Measurements from ENCODE around the gene OMP.
A peak's percentile ranks its signal among the peaks of the same experiment; 100 is the strongest.
"Not testable (repeated sequence)": the region's sequence is repeated elsewhere in the genome, so short reads cannot be mapped to it uniquely, and the experiment has no call there.

OMP gene

DNA sequence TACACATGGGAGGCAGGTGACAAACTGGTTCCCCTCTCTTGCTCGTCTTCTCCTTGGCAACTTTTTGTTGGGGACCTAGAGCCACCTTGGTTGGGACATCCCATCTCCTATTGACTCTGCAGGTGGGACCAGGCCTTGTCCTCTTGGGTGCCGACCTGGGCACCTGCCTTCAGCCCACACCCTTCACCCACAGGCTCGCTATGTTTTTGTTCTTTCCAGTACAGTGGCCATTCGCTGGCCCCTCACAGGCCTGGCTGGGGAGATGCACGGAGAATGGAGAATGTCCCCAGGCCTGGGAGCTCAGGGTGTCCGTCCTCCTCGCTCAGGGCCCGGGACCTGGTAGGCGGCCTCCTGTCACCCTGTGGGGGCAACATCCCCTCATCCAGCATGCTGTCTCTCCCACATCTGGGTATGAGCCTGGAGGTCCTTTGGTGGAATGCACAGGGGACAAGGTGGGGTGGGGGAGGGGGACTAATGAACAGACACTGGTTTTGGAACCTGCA, 14.9 kb upstream of the OMP start:
- DNase-seq, result no peak

DNA sequence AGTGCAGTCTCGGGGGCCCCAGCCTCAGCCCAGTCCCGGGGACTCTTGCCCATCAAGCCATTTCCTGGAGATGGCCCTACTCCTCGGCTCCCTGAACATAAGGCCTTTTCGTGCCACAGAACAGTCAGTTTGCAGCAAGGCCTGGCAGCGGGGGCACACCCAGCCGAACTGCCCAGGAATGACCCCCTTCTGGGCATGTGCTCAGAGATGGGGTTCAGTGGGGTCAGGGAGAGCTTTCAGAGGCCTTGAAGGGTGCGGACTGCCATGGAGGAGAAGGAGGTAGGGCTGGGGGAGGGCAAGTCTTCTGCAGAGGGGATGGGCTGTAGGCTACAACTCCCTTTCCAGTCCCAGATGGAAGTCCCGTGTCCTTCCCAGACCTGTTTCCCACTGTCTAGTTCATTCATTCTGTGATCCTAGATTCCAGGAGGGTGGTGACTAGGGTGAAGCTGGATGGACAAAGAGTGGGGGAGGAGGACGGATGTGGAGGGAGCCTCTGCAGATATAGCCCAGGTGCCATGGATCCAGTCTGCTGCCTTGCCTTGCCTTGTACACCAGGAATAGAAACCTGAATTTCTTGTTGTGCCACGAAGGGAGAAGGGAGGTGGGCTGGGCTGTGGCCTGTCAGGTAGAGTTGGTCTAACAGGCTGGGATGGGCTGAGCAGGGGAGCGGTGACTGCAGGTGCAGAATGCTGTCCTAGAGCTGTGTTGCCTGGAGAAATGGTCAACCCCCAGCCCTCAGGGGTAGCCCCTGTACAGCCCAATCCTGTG, 14.2 kb upstream of the OMP start:
- DNase-seq, result no peak

DNA sequence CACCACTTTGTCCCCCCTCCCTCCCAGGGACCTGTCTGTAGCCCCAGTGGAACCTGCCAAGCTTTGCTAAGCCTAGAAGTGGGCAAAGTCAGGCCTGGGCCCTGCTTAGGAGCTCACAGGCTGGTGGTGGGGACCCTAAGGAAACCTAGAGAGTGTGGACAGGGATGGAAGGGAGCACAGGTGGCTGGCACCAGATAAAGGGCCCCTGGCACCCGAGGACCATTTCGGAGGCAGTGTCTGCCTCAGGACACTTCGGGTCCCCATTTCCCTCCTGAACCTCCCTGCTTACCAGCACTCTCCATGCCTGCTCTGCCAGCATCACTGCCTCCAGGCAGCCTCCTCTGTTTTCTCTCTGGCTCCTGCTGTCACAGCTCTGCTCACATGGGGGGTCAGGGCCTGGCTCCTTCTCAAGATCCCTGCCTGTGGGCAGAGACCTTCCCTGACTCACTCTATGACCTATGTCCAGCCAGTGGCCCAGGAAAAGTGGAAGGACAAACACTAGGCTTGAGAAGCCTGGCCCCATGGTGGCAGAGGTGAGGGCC, 13.6 kb upstream of the OMP start:
- no peak for DNase-seq

DNA sequence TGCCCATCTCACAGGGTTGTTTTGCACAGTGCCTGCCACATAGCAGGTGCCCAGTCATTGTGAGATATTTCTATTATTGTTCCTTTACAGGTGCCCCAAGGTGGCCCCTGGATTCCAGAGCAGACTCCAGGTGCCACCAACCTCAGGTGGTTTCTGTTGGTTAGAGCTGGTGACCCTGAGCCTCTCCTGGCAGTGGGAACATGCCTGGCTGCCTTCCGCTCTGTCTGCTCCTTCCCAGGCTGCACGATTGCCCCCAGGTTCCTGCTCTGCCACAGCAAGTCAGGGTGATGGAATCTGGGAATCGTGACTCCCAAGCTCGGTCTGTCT, 12.6 kb upstream of the OMP start:
- no peak for DNase-seq

DNA sequence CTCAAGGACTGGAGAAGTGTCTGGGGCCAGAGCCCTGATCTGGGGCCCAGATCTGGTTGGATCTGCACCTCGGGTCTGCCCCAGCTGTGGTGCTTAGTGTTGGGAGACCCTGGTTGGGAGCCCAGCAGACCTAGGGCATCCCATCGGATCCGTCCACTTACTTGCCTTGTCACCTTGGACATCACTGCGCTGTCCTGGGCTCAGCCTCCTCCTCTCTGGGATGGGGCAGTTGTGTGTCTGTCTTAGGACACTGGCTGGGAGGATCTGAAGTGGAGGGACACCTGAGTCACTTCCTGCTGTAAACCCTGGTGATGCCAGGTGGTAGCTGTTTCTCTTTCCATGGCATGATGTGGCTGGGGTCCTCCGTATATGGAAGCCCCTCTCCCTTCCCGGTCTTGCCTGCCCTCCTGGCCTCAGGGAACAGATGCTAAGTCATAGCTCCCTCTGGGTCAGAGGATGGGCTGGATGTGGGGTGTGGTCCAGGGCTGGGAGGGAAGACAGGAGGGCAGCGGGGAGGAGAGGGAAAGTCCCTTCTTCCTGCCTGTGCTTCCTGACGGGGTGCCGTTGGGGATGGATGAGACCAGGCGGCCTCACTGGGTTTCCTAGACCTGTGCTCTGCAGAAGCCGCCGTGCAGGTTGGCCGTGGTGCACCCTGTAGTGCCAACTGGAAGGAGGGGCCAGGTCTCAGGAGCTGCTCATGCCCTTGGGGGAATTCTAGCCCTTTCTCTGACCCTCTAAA, 12.1 kb upstream of the OMP start:
- DNase-seq, result no peak

DNA sequence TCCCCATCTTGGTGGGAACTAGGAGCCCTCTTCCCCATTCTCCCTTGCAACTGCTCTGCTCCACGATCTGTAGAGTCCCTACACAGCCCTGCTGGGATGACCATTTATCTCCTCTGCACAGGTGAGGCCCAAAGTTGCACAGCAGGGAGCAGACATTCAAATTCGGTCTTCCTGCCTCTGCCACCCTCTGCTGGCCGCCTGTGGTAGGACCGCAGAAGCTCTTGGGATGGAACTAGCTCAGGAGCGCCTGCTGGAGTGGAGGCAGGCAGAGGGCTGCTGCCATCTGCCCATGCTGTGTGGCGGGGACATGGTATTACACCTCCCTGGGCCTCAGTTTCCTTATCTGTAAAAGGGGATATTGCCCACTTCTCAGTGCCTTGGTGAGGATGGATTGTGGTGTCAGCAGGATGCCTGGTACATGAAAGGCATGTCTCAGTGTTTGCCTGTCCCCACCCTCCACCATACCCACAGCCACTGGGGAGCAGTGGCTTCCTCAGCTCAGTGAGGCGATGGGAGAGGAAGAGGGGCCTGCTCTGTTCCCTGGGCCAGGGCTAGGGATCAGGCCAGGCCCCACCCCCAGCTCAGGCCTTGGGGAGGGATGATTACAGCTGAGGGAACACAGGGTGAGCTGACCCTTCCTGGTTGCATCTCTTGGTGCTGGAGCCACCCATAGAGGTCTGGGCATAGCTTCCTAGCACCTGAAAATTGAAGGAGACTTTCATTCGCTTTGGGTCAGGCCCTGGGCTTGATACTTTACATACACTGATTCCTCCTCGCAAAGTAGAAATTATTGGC, 11.3 kb upstream of the OMP start:
- peak; percentile 69 for DNase-seq

DNA sequence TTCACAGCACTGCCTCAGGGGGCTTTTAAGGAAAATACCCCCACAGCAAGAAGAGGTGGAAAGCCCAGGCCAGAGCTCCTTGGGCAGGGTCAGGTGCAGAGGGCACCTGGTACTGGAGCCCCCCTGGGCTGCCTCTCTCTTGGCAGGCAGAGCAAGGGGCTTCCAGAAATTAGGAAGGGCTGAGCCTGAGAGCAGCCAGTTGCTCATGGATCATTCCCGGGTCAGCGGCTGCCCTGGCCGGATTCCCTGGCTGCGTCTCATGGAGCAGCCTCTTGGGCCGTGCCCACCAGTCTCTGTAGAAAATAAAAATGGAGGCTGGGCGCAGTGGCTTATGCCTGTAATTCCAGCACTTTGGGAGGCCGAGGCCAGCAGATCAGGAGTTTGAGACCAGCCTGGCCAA, 10.3 kb upstream of the OMP start:
- no peak for DNase-seq

DNA sequence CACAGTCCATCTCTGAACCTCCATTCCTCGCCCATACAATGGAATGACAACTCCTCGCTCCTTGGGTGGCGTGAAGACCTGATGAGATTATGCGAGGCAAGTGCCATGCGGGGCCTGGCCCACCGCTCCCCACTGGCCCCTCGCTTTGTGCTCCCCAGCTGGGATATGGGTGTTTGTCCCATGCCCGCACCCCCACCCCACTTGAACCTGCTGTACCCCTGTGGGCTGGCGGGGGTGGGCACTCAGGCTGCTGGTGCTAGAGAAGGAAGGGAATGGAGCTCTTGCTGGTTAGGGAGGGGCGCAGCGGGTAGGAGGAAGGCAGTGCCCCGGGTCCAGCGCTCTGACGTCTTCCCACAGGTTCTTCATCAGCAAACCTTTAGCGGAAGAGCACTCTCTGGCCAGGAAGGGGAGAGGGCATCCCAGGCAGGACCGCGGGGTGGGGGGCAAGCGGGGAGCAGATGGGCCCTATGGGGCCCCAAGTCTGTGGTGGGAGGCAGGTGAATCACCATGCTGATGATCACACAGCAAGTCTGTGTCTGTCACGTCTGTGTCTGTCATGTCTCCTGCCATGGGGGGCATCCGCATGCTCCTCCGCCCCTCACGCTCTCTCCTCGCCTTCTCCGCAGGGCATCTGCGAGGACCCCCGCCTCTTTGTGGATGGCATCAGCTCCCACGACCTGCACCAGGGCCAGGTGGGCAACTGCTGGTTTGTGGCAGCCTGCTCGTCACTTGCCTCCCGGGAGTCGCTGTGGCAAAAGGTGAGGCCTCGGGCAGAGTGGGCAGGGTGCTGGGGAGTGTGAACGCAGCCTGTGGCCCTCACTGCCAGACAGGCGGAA, 9.4 kb upstream of the OMP start:
- DNase-seq, result no peak

DNA sequence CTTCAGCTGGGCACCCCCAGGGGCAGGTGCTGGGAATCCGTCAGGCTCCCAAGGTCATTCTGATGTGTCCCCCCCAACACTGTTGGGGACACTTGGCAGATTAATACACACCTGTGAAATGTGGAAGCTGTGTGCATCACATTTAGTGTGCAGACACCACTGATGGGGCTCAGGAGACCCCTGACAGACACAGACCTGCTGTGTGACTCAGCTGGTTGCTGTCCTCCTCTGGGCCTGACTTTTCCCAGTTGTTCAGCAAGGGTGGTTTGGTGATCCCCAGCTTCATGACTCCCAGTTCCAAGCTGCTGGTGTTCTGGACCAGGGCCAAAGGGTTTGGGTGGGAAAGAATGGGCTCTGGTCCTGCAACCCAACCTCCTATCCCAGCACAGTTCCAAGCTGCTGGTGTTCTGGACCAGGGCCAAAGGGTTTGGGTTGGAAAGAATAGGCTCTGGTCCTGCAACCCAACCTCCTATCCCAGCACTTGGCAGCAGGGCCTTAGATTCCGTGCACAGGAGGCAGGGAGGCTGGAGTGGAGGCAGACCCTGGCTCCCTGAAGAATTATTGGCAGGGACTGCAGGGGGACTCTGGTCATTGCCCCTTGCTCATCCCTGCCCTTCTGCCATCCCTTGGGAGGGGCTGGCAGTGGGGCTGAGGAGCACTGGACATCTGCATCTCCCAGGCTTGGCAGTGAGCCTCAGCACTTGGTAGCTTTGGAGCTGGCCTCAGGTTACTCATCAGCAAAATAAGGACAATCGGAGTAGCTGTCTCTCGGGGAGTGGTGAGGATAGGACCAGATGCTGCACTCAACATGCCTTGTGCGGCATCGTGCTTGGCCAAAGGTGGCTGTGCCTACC, 8.4 kb upstream of the OMP start:
- no peak for DNase-seq

DNA sequence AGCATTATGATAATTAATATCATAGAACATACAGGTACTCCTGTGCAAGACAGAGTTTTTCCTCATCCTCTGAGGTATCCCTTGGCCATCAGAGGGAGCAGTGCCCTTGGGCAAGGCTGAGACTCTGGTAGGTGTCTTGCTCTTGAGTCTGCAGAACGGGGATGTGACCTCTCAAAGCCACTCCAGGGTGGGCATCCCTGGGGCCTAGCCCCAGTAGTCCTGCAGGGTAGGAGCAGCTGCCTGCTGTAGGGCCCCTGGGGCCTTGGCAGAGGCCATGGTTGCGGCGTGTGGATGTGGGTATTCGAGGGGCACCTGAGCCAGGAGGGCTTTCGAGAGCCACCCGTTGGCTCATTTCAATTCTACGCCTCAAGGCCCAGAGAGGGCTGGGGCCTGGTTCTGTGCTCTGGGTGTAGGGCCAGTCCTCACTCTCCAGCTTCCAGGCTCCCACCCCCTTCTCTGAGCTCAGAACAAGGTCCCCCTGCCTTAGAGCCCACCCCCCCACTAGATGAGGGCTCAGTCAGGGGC, 7.7 kb upstream of the OMP start:
- DNase-seq, result no peak

DNA sequence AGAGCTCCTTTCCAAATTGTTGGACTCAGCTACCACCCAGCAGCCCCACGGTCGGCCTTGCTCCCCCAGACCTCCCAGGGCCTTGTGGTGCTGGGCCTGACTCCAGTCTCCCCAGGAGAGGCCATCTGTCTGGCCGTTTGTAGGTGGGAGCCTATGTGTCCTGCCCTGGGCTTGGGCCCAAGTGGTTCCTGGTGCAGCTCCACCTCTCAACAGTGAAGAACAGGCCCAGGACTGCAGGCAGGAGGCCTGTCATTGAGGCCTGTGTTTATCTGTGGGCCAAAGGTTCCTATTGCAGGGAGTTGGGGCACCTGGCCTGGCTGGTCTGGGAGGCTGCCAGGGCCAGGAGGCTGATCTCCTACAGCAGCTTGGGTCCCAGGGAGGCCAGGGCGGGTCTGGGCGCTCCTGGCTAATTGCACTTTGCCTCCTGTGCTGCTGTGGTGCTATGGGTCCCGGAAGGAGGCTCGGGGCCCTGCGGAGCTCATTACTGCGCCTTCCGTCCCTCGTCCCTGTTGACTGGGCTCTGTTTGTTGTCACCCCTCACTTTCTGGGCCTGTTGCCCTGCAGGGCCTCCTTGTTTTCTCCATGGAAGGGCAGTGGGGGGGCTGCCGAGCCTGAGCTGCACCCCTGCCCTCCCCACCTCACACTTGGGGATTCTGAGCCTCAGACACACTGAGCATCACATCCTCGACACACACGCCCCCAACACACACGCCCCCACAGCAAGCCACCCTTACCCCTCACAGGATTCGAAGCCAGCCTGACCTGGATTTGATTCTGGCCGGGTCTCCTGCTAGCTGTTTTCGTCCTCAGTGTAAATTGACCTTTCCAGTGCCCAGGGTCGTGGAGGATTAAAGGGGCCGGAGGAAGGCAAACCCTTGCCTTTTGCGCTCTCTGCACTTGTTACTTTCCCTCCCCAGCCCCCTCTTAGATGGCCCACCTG, 6.8 kb upstream of the OMP start:
- no peak for DNase-seq

DNA sequence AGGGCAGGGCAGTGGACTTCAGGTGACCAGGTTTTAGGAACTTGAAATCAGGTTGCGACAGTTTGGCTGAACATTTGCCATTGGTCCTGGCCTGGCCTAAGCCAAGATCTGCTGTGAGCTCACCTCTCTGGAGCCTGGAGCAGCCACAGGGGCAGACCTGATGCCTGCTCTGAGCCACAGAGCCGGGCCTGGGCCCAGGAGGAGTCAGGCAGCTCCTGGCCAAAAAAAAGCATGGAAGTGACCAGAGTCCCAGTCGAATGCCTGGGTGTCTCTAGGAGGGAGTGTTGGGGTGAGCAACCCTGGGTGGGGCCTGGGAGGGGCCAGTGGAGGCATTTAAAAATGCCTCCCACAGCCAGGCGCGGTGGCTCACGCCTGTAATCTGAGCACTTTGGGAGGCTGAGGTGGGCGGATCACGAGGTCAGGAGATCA, 6.0 kb upstream of the OMP start:
- DNase-seq, result no peak

DNA sequence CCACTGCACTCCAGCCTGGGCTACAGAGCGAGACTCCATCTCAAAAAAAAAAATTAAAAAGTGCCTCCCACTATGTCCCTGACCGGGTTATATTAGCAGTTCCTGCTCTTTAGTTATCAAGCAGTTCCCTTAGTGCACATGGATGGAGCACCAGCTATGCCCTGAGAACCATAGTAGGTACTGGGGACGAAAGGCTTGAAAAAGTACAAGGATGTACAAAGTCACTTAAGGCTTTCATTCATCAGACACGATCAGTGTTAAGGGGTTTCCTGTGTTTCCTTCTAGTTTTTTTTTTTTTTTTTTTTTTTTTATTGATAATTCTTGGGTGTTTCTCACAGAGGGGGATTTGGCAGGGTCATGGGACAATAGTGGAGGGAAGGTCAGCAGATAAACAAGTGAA, 5.5 kb upstream of the OMP start:
- not testable (repeated sequence) for DNase-seq

DNA sequence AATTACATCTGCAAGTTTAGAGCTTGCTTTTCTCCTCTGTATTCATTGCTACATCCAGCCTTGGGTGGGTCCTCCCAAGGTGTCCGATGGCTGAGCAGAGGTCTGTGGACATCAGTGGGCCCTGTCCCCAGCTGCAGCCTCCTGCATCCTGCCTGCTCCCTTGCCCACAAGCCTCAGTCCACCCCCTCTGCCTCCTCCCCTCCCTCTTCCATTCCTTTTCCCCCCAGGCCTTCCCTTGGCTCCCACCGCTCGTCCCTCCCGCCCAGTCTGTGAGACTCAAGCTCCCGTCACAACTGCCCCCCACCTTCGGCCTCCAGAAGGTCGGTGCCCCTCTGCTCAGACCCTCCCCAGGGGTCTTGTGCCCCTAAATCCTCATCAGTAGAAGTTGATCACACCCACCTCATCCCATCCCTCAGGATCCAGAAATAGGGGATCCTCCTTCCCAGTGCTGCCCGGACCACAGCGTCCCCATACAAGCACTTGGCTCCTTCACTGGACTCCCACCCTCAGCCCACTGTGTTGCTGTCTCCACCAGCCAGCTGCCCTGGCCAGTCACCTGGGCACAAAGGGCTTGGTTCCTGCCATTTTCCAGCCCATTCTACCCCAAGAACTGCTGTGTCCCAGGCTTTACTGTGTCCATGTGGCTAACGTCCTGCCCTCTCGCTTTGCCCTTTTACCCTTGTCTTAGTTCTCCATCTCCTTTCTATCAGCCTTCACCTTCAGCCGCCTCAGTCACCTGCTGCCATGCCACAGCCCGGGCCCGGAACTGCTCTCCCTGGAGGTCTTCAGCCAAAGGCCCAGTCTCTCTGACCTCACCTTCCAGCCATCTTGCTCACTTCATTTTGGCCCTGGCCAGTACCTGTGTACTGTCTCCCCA, 2.2 kb upstream of the OMP start:
- no peak for DNase-seq

DNA sequence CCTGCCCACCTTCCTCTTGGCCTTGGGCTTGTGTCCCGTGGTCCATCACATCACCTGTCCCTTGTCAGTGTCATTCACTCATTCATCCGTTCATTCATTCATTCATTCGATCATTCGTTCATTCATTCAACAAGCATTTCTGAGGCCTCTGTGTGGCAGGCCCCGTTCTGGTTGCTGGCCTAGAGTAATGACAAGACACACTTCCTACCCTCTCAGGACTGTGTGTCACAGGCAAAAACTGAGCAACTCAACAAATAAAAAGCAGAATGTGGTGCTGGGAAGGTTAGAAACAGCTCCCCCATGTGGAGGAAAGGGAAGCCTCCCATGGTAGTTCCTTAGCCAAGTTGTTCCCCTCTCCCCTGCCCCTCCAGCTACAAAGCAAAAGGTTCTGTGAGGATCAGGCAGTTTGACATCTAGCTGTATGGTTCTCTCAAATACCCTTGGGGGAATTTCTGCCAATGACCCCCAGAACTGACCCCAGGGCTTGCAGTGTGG, 1.6 kb upstream of the OMP start:
- DNase-seq, result no peak

DNA sequence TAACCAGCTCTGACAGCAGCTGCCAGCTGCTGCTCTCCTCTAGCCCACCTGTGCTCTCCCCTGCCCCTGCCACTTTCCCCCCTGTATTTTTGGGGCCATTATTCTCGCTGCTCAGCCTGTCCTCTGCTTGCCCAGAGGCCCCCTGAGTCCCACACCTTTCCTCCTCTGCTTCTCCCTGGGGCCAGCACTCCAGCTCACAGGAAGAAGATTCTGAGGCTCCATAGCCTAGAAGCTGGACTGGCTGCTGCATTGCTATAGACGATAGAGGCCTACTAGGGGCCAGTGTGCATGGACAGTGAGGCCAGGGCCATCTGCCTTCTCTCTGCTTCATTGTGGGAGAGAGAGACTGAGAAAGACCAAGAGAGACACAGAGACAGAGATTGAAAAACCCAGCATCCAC, 679 bp downstream of the OMP start:
- DNase-seq, result no peak

DNA sequence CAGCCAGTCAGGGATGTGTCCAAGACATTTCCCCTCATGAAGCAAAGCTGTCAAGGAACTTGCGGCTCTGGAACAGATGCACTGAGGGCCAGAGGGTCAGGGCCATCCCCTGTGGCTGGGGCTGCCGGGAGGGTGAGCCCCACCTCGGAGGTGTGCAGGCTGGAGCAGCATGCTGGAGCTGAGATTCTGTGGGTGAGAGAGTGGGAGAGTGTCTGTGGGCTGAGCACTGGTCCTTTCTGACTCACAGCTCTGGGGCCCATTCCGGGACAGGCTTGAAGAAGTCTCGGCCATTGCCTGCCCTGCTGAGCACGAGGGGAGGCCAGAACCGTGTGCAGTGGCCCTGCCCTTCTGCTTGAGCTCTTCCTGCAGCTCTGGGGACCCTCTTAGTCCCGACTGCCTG, 2.1 kb downstream of the OMP start:
- no peak for DNase-seq

DNA sequence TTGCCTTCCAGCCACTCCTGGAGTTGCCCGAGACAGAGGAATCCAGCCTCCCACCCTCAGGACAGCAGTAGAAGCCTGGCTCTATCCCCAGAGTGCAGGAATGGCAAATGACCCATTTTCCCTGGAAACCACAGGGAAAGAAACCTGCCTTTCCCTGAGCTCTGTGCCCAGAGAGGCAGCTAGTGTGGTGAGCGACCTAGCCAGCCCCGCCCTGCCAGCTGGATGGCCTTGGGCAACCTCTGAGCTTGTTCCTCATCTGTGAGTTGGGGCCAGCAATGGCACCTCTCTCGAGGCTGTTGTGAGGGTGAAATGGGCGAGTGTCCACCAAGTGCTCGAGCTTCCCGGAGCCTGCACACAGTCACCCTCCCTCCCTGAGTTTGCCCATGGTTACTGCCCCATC, 3.7 kb downstream of the OMP start:
- no peak for DNase-seq

DNA sequence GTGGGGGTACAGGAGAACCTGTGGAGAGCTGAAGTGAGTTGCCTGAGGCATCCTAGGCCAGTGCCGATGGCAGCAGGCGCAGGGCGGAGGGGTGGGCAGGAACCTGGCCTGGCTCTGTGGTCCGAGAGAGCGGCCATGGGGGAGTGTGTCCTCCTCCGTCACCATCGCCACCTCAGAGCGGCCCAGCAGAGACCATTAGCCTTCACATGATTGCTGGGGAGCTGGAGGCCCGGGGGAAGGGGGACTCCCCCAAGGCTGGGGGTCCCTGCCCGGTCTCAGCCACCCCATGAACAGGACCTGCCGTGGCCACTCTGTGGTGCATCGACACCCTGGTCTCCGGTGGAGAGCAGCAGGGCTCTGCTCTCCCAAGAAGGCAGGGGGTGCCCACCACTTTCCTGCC, 4.1 kb downstream of the OMP start:
- no peak for DNase-seq
